ENCODE data around the gene RANBP1. TPM values are rescaled to one million over a fixed set of nuclear protein-coding genes. Genes with fewer than 3 reads are reported as not detected.

RANBP1 gene
- total and polyA plus RNA-seq, 8 donors: 63.7 to 184 (median 147) TPM

- TF ChIP-seq CTCF (IDR thresholded peaks at IDR 0.05): no peak
- ATAC-seq (no peak), DNase-seq (peak in 1 of 4 donors; percentile 32)
- intact Hi-C loops (cut with DNase I): no loop called here
- Histone ChIP-seq H3K4me1 (peaks cover 7 to 16% of the 10 kb centered on the region in 2 donors), H3K36me3 (peaks cover 0 to 91% of the 10 kb centered on the region in 2 donors), H3K9me3 (no peaks in the 10 kb centered on the region), H3K27me3 (no peaks in the 10 kb centered on the region), H3K27ac (no peak overlapping the region), H3K4me3 (no peak overlapping the region)
These were observed 3.9 kb upstream of the RANBP1 start for GRCh38 chr22:20111689-20112622.

- no peak for ATAC-seq
- no peak for TF ChIP-seq CTCF (IDR thresholded peaks at IDR 0.05)
- peaks cover 0 to 82% of the 10 kb centered on the region in 2 donors for H3K36me3 ChIP-seq
- no peaks in the 10 kb centered on the region for H3K9me3 ChIP-seq
- no peak overlapping the region for H3K27ac ChIP-seq
- H3K4me1 ChIP-seq: peaks cover 7 to 18% of the 10 kb centered on the region in 2 donors
- DNase-seq: peak in 1 of 4 donors; percentile 59
- no peak overlapping the region for H3K4me3 ChIP-seq
- H3K27me3 ChIP-seq: no peaks in the 10 kb centered on the region
- intact Hi-C loops (cut with DNase I): no loop called here
These were observed 3.0 kb upstream of the RANBP1 start for GRCh38 chr22:20112623-20113511.

- Histone ChIP-seq H3K9me3 (no peaks in the 10 kb centered on the region), H3K36me3 (peaks cover 0 to 74% of the 10 kb centered on the region in 2 donors), H3K27ac (no peak overlapping the region), H3K27me3 (no peaks in the 10 kb centered on the region), H3K4me1 (peaks cover 12 to 27% of the 10 kb centered on the region in 2 donors), H3K4me3 (no peak overlapping the region)
- DNase-seq (peak in 1 of 4 donors; percentile 67), ATAC-seq (no peak)
- intact Hi-C loops (cut with DNase I): no loop called here
- TF ChIP-seq CTCF (IDR thresholded peaks at IDR 0.05): no peak
These were observed 2.2 kb upstream of the RANBP1 start for GRCh38 chr22:20113551-20114310.

GRCh38 chr22:20114506-20115475 lies 1.1 kb upstream of the RANBP1 start:
- Histone ChIP-seq H3K27me3 (no peaks in the 10 kb centered on the region), H3K4me3 (no peak overlapping the region), H3K36me3 (peaks cover 0 to 71% of the 10 kb centered on the region in 2 donors), H3K27ac (no peak overlapping the region), H3K9me3 (no peaks in the 10 kb centered on the region), H3K4me1 (peaks cover 13 to 36% of the 10 kb centered on the region in 2 donors)
- no peak for TF ChIP-seq CTCF (IDR thresholded peaks at IDR 0.05)
- DNase-seq: peak in 1 of 4 donors; percentile 69
- intact Hi-C loops (cut with DNase I): no loop called here
- no peak for ATAC-seq

All from left lung (tissue), 10 donors.